HG02840 (cell line): Measurements from ENCODE around the gene ALDH1A3.
"Not testable (repeated sequence)": the region's sequence is repeated elsewhere in the genome, so short reads cannot be mapped to it uniquely, and the experiment has no call there.

Experiments
- ATAC-seq: cut with Tn5 transposase; IDR thresholded peaks from one replicate; pipeline ENCODE4 v1.9.1; 2021; ENCODE audit warnings: mild to moderate bottlenecking, moderate library complexity, moderate number of reproducible peaks; ENCODE audit not compliant: unreplicated experiment, low FRiP score

ALDH1A3 gene

DNA sequence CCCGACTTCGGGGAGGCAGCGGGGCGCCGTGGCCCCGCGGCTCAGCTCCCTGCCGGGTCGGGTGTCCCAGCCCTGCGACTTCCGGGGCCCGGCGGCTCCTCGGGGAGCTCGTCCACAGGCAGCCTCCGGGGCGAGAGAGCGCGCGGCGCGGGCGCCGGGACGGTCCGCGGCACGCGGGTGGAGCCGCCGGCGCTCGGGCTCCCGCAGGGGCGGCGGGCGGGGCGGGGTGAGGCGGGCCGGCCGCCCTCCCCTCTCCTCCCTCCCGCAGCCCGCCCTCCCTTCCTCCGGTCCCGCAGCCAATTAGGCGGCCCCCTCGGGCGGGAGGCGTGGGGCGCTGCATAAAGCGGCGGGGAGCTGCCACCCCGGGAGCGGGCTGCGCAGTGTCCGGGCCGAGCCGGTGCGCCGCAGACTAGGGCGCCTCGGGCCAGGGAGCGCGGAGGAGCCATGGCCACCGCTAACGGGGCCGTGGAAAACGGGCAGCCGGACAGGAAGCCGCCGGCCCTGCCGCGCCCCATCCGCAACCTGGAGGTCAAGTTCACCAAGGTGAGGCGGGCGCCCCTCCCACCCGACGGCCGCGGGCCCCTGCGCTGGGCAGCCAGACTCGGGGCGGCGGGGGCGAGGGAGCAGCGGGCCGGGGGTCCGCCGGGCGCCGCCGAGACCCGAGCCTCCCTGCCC is at the start of gene ALDH1A3:
Gene ALDH1A3 (plus strand): TSS at position 368 of the 675 bp plus-strand sequence. CDS start 77 bp downstream, at position 445.
- no peak for ATAC-seq

- ATAC-seq, result no peak
Measured at GRCh38 chr15:100831467-100831866, 48.2 kb upstream of the ALDH1A3 start.

DNA sequence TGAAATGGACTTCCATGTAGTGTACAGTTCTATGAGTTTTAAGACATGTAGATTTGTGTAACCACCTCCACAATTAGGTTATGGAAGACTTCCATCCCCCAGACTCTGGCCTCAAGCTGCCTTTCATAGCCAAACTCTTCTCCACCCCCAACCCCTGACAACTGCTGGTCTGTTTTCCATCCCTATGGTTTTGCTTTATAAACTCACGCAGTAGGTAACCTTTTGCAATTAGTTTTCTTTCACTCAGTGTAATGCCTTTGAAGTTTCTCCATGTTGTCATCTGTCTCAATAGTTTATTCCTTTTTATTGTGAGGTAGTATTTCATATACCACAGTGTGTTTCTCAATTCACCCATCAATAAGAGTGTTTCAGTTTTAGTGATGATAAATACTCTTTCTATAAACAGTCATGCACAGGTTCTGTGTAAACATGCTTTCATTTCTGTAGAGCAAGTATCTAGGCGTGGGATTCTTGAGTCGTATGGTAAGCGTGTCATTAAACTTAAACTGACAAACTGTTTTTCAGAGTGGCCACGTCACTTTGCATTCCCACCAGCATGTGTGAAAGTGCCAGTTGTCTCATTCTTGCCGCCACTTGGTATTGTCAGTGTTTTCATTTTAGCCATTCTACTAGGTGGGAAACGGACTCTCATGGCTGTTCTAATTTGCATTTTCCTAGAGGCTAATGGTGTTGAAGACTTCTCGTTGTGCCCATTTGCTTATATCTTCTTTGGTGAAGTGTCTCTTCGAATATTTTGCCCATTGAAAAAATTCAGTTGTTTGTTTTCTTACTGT is 47.3 kb upstream of the ALDH1A3 start:
- no peak for ATAC-seq

DNA sequence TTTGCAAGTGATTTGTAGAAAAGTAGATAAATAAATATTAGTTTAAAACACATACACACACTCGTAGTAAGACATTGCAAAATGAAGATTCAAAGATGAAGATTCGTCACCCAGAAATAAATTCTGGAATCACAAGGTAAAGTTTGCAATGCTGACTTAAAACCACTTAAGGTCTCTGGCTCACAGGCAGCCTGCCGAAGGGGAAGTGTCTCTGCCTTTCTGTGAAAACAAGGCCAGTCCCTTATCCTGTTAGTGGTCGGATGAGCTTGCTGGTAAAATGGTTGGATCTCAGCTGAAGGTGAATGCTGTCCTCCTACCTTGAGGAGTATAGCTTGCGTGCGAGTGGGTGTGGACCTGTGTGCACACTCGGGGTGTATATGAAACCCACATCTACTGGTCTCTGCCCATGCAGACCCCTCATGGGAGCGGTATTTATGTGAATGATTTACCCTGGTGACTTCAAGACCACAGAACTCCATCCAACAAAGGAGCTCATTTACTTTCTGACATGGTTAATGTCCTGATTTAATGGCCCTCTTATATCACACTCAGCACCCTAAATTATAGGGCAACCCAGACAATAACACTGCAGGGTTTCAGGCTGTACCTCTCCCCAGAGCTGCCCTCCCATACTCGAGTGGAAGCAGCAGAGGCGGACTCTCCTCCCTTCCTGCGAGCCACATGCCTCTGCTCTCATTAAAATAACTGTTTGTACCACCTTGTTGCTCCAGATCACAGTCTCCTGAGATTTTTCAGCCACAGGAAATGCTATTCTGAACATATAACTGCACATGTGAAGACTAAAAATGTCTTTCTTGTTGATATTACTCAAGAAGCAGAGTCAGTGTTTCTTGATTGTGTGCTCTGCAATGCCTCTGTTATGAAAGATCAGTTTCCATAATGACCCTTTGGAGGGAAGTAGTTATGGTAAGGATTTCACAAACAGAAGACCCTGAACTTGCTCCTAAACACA is 45.9 kb upstream of the ALDH1A3 start:
- ATAC-seq, result peak; percentile 82

DNA sequence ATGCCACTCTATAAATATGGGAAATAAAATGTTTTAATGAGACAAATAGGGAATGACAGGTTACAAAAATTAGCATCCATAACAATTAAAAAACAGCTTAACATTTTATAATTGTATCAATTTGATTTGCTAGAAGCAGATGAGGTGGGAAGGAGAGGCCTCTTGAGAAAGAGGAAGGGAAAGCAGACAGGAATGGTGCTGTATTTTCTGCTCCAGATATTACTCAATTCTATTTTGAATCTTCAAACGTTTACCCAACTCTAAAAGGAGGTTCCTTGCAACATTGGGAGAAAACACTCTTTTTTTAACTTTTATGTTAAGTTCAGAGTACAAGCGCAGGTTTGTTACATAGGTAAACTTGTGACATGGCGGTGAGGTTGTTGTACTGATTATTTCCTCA is 44.9 kb upstream of the ALDH1A3 start:
- ATAC-seq, result no peak

GRCh38 chr15:100835636-100836035 is 44.0 kb upstream of the ALDH1A3 start:
- no peak for ATAC-seq

DNA sequence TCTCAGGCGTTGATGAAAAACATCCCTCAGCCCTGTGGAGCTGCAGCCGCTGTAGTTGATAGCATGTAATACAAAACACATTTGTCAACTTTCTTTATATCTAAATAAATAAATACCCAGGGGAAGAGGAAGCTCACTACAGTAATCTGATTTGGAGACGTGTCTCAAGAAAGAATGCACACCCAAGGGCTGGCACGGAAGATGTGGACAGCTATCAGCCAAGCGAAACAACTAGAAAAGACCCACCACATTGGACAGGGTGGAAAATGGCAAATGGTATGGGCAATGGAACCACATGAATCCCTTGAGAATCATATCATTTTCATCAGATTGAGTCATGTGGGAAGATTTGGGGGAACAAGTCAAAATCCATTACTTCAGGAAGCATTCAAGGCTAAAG is 43.1 kb upstream of the ALDH1A3 start:
- no peak for ATAC-seq

DNA sequence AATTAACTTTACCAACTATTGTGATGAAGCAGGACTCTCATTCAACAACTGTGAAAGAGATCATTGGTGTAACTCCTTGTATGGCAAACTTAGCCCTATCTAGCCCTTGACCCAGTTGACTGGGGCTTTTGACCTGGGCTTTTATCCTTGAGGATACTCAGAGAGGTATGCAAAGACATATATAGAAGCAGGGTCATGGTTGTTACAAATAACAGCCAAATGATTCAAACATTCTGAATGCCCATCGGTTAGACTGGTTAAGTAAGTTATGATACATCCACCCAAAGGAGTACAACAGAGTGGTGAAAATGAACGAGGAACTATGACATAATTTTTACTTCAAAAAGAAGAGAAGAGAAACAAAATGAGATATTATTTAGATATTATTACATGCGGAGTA is 38.2 kb upstream of the ALDH1A3 start:
- no peak for ATAC-seq

- ATAC-seq, result no peak
Measured at GRCh38 chr15:100842756-100843730, 36.6 kb upstream of the ALDH1A3 start.

DNA sequence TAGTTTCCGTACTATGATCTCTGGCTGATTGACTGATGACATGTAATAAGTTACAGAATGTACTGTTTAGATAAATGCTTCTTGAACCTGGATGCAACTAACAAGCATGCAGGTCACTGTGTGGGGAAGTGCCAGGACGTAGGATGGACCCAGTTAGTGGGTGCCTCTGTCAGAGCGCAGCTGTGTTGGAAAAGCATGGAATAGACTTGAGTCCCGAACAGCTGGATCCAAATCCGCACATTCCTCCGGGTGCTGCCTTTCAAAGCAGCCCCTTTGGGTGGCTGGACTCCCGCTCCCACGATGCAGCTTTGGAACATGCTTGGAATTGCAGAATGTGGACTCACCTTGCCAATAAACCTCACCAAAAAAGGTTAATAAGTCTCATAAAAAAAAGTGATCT is 35.5 kb upstream of the ALDH1A3 start:
- ATAC-seq, result no peak

DNA sequence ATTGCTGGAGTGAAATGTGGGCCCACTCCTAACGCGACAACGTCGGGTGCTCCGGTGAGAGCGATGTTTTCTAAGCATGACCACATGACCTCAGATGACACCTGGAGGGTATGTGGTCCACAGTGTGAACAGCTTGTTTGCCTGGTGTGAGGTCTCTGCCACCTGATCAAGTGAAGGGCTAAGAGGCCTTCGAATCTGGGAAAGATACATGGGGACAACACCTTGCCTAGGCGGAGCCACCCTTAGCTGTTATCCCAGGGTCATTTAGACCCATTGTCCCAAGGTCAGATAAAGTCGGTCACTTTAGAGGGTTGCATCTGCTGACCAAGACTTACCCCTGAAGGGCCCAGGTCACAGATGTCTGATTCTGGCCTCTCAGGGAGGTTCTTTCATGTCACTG is 34.9 kb upstream of the ALDH1A3 start:
- ATAC-seq, result no peak

- ATAC-seq, result no peak
Measured at GRCh38 chr15:100847194-100847593, 32.4 kb upstream of the ALDH1A3 start.

DNA sequence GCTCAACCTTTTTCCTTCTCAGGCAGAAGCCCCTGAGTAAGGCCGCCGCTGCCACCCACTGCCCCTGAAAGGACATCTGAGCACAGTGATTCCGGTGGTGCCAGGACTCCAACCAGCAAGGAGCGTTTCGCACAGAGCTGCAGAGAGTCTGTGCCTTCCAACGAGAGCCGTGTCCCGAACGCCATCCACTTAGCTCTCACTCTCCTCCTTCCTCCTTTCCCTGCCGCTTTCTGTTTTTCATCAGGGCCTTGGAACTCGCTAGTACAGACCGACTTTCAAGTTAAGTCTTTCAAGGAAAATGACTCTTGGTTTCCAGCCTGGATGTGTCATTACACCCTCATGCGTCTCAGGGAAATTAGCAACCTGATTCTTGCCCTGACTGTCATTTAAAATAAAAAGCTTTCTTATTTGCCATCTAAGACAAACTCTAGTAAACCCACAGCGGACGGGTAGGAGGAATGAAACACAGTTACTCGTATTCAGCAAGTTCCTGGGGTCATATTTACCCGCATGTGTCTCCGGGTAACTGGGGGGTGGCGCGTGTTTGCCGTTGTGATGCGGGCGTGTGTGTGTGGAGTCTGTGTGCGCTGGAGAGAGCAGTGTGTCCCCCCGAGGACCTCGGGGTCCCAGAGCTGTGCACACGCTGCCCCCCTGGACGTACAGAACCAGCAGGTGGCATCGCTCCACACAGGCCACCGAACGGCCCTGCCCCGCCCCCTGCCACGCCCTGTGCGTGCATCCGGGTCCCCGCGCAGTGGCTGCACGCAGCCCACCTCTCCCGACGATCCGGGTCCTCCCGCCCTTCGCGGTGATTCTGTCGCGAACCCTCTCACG is 30.4 kb upstream of the ALDH1A3 start:
- no peak for ATAC-seq

- no peak for ATAC-seq
Measured at GRCh38 chr15:100849855-100850218, 29.8 kb upstream of the ALDH1A3 start.

- ATAC-seq, result not testable (repeated sequence)
Measured at GRCh38 chr15:100851428-100852015, 28.1 kb upstream of the ALDH1A3 start.

GRCh38 chr15:100852630-100853029 is 27.0 kb upstream of the ALDH1A3 start:
- no peak for ATAC-seq

- no peak for ATAC-seq
Measured at GRCh38 chr15:100853676-100854440, 25.8 kb upstream of the ALDH1A3 start.

GRCh38 chr15:100856867-100857266 is 22.8 kb upstream of the ALDH1A3 start:
- ATAC-seq, result no peak
